GM12874 (cell line): Measurements from ENCODE around the gene IMPDH1.

Experiments
- TF ChIP-seq, protein P1 (sequence below): IDR thresholded peaks from 2 replicates; pipeline ENCODE4 v1.5.1; 2011; ENCODE audit warnings: low read depth, mild to moderate bottlenecking, control low read depth, low read length, moderate library complexity; ENCODE audit not compliant: insufficient read depth

IMPDH1 gene

GRCh38 chr7:128443831-128444600 is 34.2 kb upstream of the IMPDH1 start:
- TF ChIP-seq, protein P1, sequence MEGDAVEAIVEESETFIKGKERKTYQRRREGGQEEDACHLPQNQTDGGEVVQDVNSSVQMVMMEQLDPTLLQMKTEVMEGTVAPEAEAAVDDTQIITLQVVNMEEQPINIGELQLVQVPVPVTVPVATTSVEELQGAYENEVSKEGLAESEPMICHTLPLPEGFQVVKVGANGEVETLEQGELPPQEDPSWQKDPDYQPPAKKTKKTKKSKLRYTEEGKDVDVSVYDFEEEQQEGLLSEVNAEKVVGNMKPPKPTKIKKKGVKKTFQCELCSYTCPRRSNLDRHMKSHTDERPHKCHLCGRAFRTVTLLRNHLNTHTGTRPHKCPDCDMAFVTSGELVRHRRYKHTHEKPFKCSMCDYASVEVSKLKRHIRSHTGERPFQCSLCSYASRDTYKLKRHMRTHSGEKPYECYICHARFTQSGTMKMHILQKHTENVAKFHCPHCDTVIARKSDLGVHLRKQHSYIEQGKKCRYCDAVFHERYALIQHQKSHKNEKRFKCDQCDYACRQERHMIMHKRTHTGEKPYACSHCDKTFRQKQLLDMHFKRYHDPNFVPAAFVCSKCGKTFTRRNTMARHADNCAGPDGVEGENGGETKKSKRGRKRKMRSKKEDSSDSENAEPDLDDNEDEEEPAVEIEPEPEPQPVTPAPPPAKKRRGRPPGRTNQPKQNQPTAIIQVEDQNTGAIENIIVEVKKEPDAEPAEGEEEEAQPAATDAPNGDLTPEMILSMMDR = no peak

- TF ChIP-seq, protein P1 = no peak
Measured at GRCh38 chr7:128442356-128442755, 32.6 kb upstream of the IMPDH1 start.

GRCh38 chr7:128437426-128438332 is 27.9 kb upstream of the IMPDH1 start:
- TF ChIP-seq, protein P1 = no peak

DNA sequence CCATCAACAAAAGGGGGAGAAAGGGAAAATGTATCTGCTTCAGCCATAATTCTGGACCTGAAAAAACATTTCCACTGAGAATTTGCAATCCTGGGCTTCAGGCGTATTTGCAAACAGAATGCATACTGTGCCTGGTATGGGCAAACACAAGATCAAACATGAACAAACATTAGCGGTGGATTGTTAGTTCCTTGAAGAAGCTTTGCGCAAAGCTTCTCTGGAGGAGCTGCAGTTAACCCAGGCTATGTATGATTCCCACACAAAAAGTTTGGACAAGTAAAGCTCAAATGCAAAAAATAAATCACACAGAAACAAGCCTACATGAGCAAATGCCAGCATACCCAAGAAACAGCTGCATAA is 25.5 kb upstream of the IMPDH1 start:
- TF ChIP-seq, protein P1 = no peak

DNA sequence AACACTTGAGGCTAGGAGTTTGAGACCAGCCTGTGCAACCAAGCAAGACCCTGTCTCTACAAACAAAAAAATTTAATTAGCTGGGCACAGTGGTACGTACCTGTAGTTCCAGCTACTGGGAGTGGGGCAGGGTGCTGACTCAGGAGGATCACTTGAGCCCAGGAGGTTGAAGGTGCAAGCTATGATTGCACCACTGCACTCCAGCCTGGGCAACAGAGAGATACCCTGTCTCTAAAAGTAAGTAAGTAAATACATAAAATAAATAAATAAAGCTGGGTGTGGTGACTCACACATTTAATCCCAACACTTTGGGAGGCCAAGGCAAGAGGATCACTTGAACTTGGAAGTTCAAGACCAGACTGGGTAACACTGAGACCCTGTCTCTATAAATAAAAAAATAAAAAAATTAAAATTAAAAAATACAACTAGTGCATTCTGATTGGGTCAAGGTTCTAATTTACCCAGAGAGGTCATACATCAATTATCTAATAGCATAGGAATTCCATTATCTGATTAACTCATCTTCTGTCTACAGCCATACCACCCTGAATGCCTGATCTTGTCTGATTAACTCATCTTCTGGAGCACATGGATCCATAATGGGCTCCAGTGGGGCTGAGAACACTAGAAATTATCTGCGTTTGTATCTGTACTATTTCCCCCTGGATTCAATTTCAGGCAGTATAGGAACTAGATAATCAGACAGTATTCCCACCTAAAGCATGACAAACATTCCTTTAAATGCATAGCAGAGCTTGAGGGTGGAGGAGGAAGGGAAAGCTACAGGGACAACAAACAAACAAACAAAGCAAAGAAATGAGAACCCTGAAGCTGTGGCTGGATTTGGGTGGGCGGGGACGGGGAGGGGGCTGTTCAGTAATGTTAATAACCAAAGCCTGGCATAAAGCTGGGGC is 24.9 kb upstream of the IMPDH1 start:
- TF ChIP-seq, protein P1 = no peak

GRCh38 chr7:128431754-128432153 is 22.0 kb upstream of the IMPDH1 start:
- TF ChIP-seq, protein P1 = no peak
